Neuronal stem cell (in vitro differentiated cells): ENCODE data around the gene HDAC1. TPM values are rescaled to one million over a fixed set of nuclear protein-coding genes. Genes with fewer than 3 reads are reported as not detected.
A peak's percentile ranks its signal among the peaks of the same experiment; 100 is the strongest.

Experiments
- DNase-seq: peaks from one replicate; pipeline ENCODE4 v3.0.0-alpha.2; 2013; ENCODE audit warnings: low spot score
- H2AFZ ChIP-seq: one replicate; pipeline ENCODE4 v1.6.1; 2013; ENCODE audit warnings: mild to moderate bottlenecking, low read length, inconsistent platforms
- H2AK5ac ChIP-seq: 2 replicates; pipeline ENCODE4 v1.6.1; 2013; ENCODE audit warnings: low read depth, mild to moderate bottlenecking, inconsistent platforms, low read length, moderate library complexity, mixed read lengths
- H2BK120ac ChIP-seq: 2 replicates; pipeline ENCODE4 v1.6.1; 2013; ENCODE audit warnings: low read depth, mild to moderate bottlenecking, inconsistent platforms, low read length, moderate library complexity, mixed read lengths
- H2BK12ac ChIP-seq: one replicate; pipeline ENCODE4 v1.6.1; 2013; ENCODE audit warnings: low read length, inconsistent platforms
- H2BK15ac ChIP-seq: 2 replicates; pipeline ENCODE4 v1.6.1; 2013; ENCODE audit warnings: mild to moderate bottlenecking, low read length, inconsistent platforms, mixed read lengths
- H2BK5ac ChIP-seq: one replicate; pipeline ENCODE4 v1.6.1; 2013; ENCODE audit warnings: inconsistent platforms, mild to moderate bottlenecking, low read length, moderate library complexity
- H3K14ac ChIP-seq: one replicate; pipeline ENCODE4 v1.6.1; 2013; ENCODE audit warnings: low read length, inconsistent platforms
- H3K18ac ChIP-seq: 2 replicates; pipeline ENCODE4 v1.6.1; 2013; ENCODE audit warnings: low read length, inconsistent platforms
- H3K23ac ChIP-seq: 2 replicates; pipeline ENCODE4 v1.6.1; 2013; ENCODE audit warnings: low read depth, mild to moderate bottlenecking, mixed read lengths, low read length, inconsistent platforms; ENCODE audit not compliant: poor library complexity
- H3K27ac ChIP-seq: replicated peaks from 3 replicates; pipeline ENCODE4 v1.5.1; 2013; ENCODE audit warnings: low read length, inconsistent platforms
- H3K27me3 ChIP-seq, 3 experiments: 2 replicates each; pipeline ENCODE4 v1.6.1; 2013; ENCODE audit warnings: low read length in 3 of 3, mild to moderate bottlenecking in 2 of 3, inconsistent platforms in 1 of 3, low read depth in 1 of 3, mixed read lengths in 1 of 3, moderate library complexity in 1 of 3; ENCODE audit not compliant: control insufficient read depth in 3 of 3, insufficient read depth in 3 of 3
- H3K36me3 ChIP-seq, 2 donors: replicated peaks in 1 of 2; 2 replicates each; pipeline ENCODE4 v1.6.1; 2013; ENCODE audit warnings: low read length in 2 of 2; ENCODE audit not compliant: control insufficient read depth in 2 of 2, insufficient read depth in 2 of 2
- H3K4ac ChIP-seq: 2 replicates; pipeline ENCODE4 v1.6.1; 2013; ENCODE audit warnings: inconsistent platforms, mild to moderate bottlenecking, low read length, moderate library complexity
- H3K4me1 ChIP-seq, 2 donors: 1 replicate in 1 of 2; 2 replicates in 1 of 2; pipeline ENCODE4 v1.6.1; 2013; ENCODE audit warnings: low read length in 2 of 2, low read depth in 1 of 2; ENCODE audit not compliant: control insufficient read depth in 2 of 2, insufficient read depth in 1 of 2
- H3K4me2 ChIP-seq: one replicate; pipeline ENCODE4 v1.6.1; 2013; ENCODE audit warnings: mild to moderate bottlenecking, low read length, inconsistent platforms; ENCODE audit not compliant: insufficient read depth, poor library complexity, severe bottlenecking
- H3K4me3 ChIP-seq, 2 donors: 2 replicates each; pipeline ENCODE4 v1.5.1; 2013; ENCODE audit warnings: low read length in 2 of 2, mild to moderate bottlenecking in 2 of 2, inconsistent platforms in 1 of 2, moderate library complexity in 1 of 2
- H3K79me1 ChIP-seq: one replicate; pipeline ENCODE4 v1.6.1; 2013; ENCODE audit warnings: low read depth, mild to moderate bottlenecking, inconsistent platforms, low read length, moderate library complexity
- H3K9ac ChIP-seq: one replicate; pipeline ENCODE4 v1.6.1; 2013; ENCODE audit warnings: mild to moderate bottlenecking, low read depth, low read length, inconsistent platforms; ENCODE audit not compliant: poor library complexity
- H3K9me3 ChIP-seq, 2 donors: replicated peaks in 1 of 2; 2 replicates each; pipeline versions ENCODE3 to v1.6.1; 2013; ENCODE audit warnings: low read length in 2 of 2, mild to moderate bottlenecking in 2 of 2, inconsistent platforms in 1 of 2, low read depth in 1 of 2, mixed read lengths in 1 of 2, moderate library complexity in 1 of 2; ENCODE audit not compliant: control insufficient read depth in 2 of 2, insufficient read depth in 1 of 2
- H4K8ac ChIP-seq: one replicate; pipeline ENCODE4 v1.6.1; 2013; ENCODE audit warnings: low read depth, mild to moderate bottlenecking, inconsistent platforms, low read length, moderate library complexity
- H4K91ac ChIP-seq: one replicate; pipeline ENCODE4 v1.6.1; 2013; ENCODE audit warnings: low read length, low read depth, mild to moderate bottlenecking, inconsistent platforms; ENCODE audit not compliant: poor library complexity
- WGBS, 2 donors: extraction: QIAGEN DNeasy Blood & Tissue Kit; methylation state at CpG; one replicate each; pipeline ENCODE4 v1.1.7; 2013; ENCODE audit warnings: missing lambda C conversion rate in 2 of 2, mixed read lengths in 1 of 2; ENCODE audit not compliant: insufficient read length in 2 of 2, insufficient replicate concordance in 1 of 2; ENCODE audit errors: extremely low coverage in 2 of 2; 5-methylcytosine and 5-hydroxymethylcytosine counted together
- small RNA-seq: library from polyadenylated mRNA; stranded (forward); fragments of <200 nt; extraction: miRNeasy Mini kit (QIAGEN cat#:217004); gene quantifications from one replicate; pipeline ENCODE3, GENCODE V24; 2013; ENCODE audit not compliant: insufficient read depth

HDAC1 gene

DNA sequence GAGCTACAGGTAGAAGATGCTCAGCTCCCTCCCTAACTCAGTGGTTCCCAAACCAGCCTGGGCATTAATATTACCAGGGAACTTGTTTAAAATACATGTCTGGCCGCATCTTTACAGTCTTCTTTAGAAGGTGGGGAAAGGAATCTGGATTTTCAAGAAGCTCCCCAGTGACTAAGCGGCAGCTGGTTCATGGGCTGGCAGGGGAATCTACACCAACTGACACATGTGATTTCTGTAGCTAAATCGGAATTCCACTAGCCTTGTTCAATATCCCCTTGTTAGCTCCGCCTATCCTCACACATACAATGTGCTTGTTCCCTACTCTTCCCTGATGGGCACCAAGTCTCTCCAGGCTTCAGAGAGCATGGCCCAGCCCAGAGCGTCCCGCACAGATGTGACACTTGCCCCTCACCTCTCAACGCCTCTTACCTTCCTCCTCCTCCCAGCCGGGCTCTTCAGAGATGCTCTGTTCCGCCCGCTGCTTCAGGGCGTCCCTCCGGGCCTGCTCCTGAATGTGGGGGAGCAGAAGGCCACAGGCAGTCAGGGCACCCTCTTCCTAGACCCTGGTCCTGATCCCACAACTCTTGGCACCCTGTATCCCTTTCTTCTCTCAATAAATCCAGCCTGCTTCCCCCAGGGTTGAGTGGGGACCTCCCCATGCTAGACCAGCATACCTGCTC is 85.8 kb downstream of the HDAC1 start:
- Histone ChIP-seq H3K36me3 (peaks cover 63 to 98% of the 10 kb centered on the region in 2 donors), H3K9ac (no peak overlapping the region), H3K14ac (no peak overlapping the region), H3K4me2 (no peak overlapping the region), H3K9me3 (no peaks in the 10 kb centered on the region), H3K4me3 (no peak overlapping the region), H2AFZ (no peak overlapping the region), H3K23ac (no peak overlapping the region), H3K4me1 (peaks cover 2 to 7% of the 10 kb centered on the region in 2 donors), H3K18ac (no peak overlapping the region), H4K8ac (no peak overlapping the region), H3K27ac (no peak overlapping the region), H2BK12ac (no peak overlapping the region), H4K91ac (no peak overlapping the region), H2BK15ac (no peak overlapping the region), H2BK5ac (no peak overlapping the region), H3K4ac (no peak overlapping the region), H3K27me3 (no peaks in the 10 kb centered on the region), H3K79me1 (no peaks in the 10 kb centered on the region), H2AK5ac (no peak overlapping the region), H2BK120ac (no peak overlapping the region)
- no peak for DNase-seq
- WGBS, 2 donors: no CpG with 5 or more reads among the region's 12 CpGs

DNA sequence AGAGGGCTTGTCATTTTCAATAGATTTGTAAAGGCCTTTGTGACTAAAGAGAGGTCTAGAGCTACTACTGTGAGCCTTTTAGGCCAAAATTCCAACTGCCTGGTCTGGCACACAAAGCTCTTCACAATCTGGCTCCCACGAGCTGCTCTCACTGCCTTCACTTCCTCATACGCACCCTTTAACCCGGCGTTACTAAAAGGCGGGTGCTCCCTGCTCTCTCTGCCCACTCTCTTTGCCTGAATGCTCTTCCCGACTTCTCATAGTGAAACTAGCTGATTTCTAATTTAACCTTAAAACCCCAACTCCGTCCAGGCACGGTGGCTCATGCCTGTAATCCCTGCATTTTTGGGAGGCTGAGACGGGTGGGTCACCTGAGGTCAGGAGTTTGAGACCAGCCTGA is 88.2 kb downstream of the HDAC1 start:
- no peak overlapping the region for H3K4me3 ChIP-seq
- no peaks in the 10 kb centered on the region for H3K27me3 ChIP-seq
- H2BK120ac ChIP-seq: no peak overlapping the region
- H3K4me1 ChIP-seq: peaks cover 2 to 7% of the 10 kb centered on the region in 2 donors
- no peak overlapping the region for H4K91ac ChIP-seq
- H4K8ac ChIP-seq: no peak overlapping the region
- no peak overlapping the region for H3K4me2 ChIP-seq
- no peak overlapping the region for H3K18ac ChIP-seq
- H2BK5ac ChIP-seq: no peak overlapping the region
- no peak for DNase-seq
- no peaks in the 10 kb centered on the region for H3K79me1 ChIP-seq
- H3K27ac ChIP-seq: peak overlapping the region; percentile 3
- no peak overlapping the region for H3K4ac ChIP-seq
- H3K9me3 ChIP-seq: no peaks in the 10 kb centered on the region
- H2BK12ac ChIP-seq: no peak overlapping the region
- no peak overlapping the region for H3K23ac ChIP-seq
- no CpG with 5 or more reads among the region's 9 CpGs for WGBS, 2 donors
- no peak overlapping the region for H2AK5ac ChIP-seq
- H2AFZ ChIP-seq: no peak overlapping the region
- H2BK15ac ChIP-seq: no peak overlapping the region
- H3K36me3 ChIP-seq: peaks cover 60 to 98% of the 10 kb centered on the region in 2 donors
- no peak overlapping the region for H3K14ac ChIP-seq
- H3K9ac ChIP-seq: no peak overlapping the region

Small RNA genes within 50 kb of the gene (small RNA-seq; reads per million reads assigned to genes)
- gene RF00017 (not detected), gene RF00019 (not detected)
